T-helper 1 cell treated with Interleukin-12 subunit alpha and Interleukin-12 subunit beta and Interleukin-4 antibody, amounts not matched to agents 30 ng/mL and 1 ng/mL, for 36 hours (primary cell): ENCODE results near the gene FGGY. TPM values are rescaled to one million over a fixed set of nuclear protein-coding genes. Genes with fewer than 3 reads are reported as not detected.

ENCODE experiments used
- intact Hi-C: fragments of 100-400 bp; cut with micrococcal nuclease; formaldehyde crosslinking; loops from one replicate; pipeline ENCODE4 v1.15.1; 2024
- total RNA-seq: library from RNA; stranded (reverse); gene quantifications from 2 replicates; pipeline ENCODE4 v1.2.3, GENCODE V29; 2022

Gene FGGY
- total RNA-seq, 1 donor from 2014 or later: 12.2 TPM

DNA sequence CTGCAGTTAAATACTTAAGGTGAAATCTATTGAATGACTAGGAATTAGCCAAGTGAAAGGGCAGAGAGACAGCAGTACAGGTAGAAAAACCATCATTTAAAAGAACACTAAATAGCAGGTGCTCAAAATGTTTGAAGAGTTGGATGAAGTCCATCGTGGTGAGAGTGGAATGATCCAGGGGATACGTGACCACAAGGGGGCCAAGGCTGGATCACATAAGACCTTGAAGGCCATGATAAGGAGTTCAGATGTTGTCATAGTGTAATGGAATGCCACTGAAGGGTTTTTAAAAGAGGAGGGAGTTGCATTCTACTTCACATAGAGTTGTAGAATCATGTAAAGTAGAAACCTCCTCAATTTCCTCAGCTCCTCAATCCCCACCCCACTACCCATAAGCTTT is 483.1 kb downstream of the FGGY start:
- intact Hi-C loops: no loop called here

- intact Hi-C loops: no loop called here
Observed at GRCh38 chr1:59788825-59789224, 491.9 kb downstream of the FGGY start.

DNA sequence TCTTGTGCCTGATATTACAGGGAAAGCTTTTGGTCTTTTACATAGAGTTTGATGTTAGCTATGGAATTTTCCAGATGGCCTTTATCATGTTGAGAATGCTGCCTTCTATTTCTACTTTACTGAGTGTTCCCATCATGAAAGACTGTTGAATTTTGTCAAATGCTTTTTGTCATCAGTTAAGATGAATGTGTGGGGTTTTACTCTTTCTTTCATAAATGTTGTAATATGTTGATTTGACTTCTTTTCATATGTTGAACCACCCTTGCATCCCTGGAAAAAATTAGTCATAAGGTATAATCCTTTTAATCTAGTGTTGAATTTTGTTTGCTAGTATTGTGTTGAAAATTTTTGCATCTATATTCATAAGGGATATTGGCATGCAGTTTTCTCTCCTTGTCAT is 501.7 kb downstream of the FGGY start:
- intact Hi-C loops: no loop called here

GRCh38 chr1:59803458-59804038 is 506.7 kb downstream of the FGGY start:
- intact Hi-C loops: no loop called here

DNA sequence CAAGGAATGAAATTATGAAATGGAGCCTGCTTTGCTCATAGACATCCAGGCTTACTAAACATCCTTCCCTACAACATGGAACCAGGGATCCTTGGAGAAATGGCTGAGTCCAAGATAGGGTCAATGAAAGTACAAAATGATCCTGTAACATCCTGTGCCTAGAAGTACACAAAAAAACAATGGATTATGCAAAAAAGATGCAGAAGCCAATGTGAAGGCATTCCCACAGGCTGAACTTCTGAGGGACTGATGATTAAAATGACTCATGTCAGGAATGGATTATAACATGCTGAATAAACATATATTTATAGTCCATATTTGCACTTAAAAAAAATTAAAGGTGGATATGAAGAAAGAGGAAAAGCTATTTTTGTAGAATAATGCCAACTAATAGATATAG is 507.4 kb downstream of the FGGY start:
- intact Hi-C loops: no loop called here

DNA sequence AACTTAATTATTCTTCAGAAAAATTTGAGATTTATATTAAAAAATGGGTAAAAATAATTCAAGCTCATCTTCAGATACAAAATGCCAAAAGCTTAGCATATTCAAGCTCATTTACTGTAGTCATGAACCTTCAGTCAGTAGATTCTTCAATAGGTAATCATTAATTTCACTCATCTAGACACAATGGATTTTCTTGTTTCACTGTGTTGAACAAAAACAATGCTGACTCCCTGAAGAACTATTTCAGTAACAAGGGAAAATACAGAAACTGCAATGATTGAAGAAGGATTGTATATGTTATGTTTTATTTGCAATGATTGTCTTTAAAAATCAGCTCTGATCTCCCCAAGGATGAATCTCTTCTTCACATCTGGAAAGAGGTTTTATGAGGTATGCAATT is 508.7 kb downstream of the FGGY start:
- intact Hi-C loops: no loop called here
